NCI-H2227 treated with DMSO at 0.1 percent for 48 hours (cell line): Measurements from ENCODE around the gene ZNF275.
"Not testable (repeated sequence)": the region's sequence is repeated elsewhere in the genome, so short reads cannot be mapped to it uniquely, and the experiment has no call there.

Experiments
- DNase-seq: peaks from one replicate; lab custom pipeline; 2025; lab: John Stamatoyannopoulos, UW

The ZNF275 gene

GRCh38 chrX:153333821-153334653 lies at the start of gene ZNF275:
Gene ZNF275, plus strand, starts transcription at chrX:153334153. Its CDS starts 2,527 bp downstream, at chrX:153336680.
- peak; percentile 66 for DNase-seq

GRCh38 chrX:153285678-153286077 lies 48.3 kb upstream of the ZNF275 start:
- not testable (repeated sequence) for DNase-seq

- DNase-seq: not testable (repeated sequence)
Observed at GRCh38 chrX:153288807-153289206, 45.1 kb upstream of the ZNF275 start.

- DNase-seq: not testable (repeated sequence)
Observed at GRCh38 chrX:153293485-153294071, 40.4 kb upstream of the ZNF275 start.

GRCh38 chrX:153297376-153297775 lies 36.6 kb upstream of the ZNF275 start:
- no peak for DNase-seq

- DNase-seq: no peak
Observed at GRCh38 chrX:153299855-153300254, 34.1 kb upstream of the ZNF275 start.

GRCh38 chrX:153301746-153302145 lies 32.2 kb upstream of the ZNF275 start:
- DNase-seq: no peak

GRCh38 chrX:153302796-153303195 lies 31.2 kb upstream of the ZNF275 start:
- DNase-seq: no peak

GRCh38 chrX:153303276-153304262 lies 30.4 kb upstream of the ZNF275 start:
- DNase-seq: no peak

GRCh38 chrX:153304988-153305736 lies 28.8 kb upstream of the ZNF275 start:
- DNase-seq: no peak

GRCh38 chrX:153305972-153306371 lies 28.0 kb upstream of the ZNF275 start:
- no peak for DNase-seq

GRCh38 chrX:153306527-153307115 lies 27.3 kb upstream of the ZNF275 start:
- no peak for DNase-seq

- DNase-seq: no peak
Observed at GRCh38 chrX:153307276-153308178, 26.4 kb upstream of the ZNF275 start.

GRCh38 chrX:153310901-153311300 lies 23.1 kb upstream of the ZNF275 start:
- no peak for DNase-seq

GRCh38 chrX:153312041-153312440 lies 21.9 kb upstream of the ZNF275 start:
- DNase-seq: no peak

- DNase-seq: no peak
Observed at GRCh38 chrX:153312842-153313241, 21.1 kb upstream of the ZNF275 start.

- DNase-seq: no peak
Observed at GRCh38 chrX:153317306-153317705, 16.6 kb upstream of the ZNF275 start.

- DNase-seq: no peak
Observed at GRCh38 chrX:153317996-153318722, 15.8 kb upstream of the ZNF275 start.

GRCh38 chrX:153318811-153319210 lies 15.1 kb upstream of the ZNF275 start:
- DNase-seq: no peak
